PFSK-1 (cell line): ENCODE results near the gene DGKB.

Experiments
- POLR2AphosphoS5 ChIP-seq: IDR thresholded peaks from 2 replicates; pipeline ENCODE4 v1.6.1; 2012; ENCODE audit warnings: low read depth, mild to moderate bottlenecking, control low read depth, low read length, moderate library complexity
- REST ChIP-seq, 2 experiments: IDR thresholded peaks; 2 replicates each; pipeline versions ENCODE4 v1.6.1 to v1.8.0; 2011 to 2012; ENCODE audit warnings: low read depth in 2 of 2, low read length in 2 of 2, control low read depth in 1 of 2, inconsistent platforms in 1 of 2, mild to moderate bottlenecking in 1 of 2, moderate library complexity in 1 of 2; ENCODE audit not compliant: insufficient read depth in 1 of 2
- SIN3A ChIP-seq: IDR thresholded peaks from 2 replicates; pipeline ENCODE4 v1.6.1; 2012; ENCODE audit warnings: mild to moderate bottlenecking, low read length, moderate library complexity, borderline replicate concordance; ENCODE audit not compliant: insufficient read depth
- TAF1 ChIP-seq: IDR thresholded peaks from 2 replicates; pipeline ENCODE4 v1.6.1; 2012; ENCODE audit warnings: low read length, control low read depth, borderline replicate concordance; ENCODE audit not compliant: insufficient read depth

- TF ChIP-seq SIN3A (no peak), TAF1 (no peak), REST (IDR thresholded peaks at IDR 0.05; ENCODE audit: insufficient read depth in 1 of 2, low read depth in 2 of 2, low read length in 2 of 2) (no peak), POLR2AphosphoS5 (no peak)
Observed at GRCh38 chr7:14235056-14235455, 667.5 kb downstream of the DGKB start.
